ENCODE data around the gene RANBP9.

- TF ChIP-seq, protein P1, sequence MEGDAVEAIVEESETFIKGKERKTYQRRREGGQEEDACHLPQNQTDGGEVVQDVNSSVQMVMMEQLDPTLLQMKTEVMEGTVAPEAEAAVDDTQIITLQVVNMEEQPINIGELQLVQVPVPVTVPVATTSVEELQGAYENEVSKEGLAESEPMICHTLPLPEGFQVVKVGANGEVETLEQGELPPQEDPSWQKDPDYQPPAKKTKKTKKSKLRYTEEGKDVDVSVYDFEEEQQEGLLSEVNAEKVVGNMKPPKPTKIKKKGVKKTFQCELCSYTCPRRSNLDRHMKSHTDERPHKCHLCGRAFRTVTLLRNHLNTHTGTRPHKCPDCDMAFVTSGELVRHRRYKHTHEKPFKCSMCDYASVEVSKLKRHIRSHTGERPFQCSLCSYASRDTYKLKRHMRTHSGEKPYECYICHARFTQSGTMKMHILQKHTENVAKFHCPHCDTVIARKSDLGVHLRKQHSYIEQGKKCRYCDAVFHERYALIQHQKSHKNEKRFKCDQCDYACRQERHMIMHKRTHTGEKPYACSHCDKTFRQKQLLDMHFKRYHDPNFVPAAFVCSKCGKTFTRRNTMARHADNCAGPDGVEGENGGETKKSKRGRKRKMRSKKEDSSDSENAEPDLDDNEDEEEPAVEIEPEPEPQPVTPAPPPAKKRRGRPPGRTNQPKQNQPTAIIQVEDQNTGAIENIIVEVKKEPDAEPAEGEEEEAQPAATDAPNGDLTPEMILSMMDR (IDR thresholded peaks at IDR 0.05; ENCODE audit: poor library complexity) = no peak
- TF ChIP-seq EZH2 (IDR thresholded peaks at IDR 0.05; ENCODE audit: borderline replicate concordance) = no peak
Observed at GRCh38 chr6:13586603-13587542, 124.8 kb downstream of the RANBP9 start.

Data from hepatocyte (in vitro differentiated cells).